Skeletal muscle cell (primary cell): ENCODE measurements around the gene TENT4B.

Experiments
- DNase-seq: peaks from one replicate; pipeline ENCODE4 v3.0.0-alpha.2; 2010; ENCODE audit warnings: low read depth
- H3K4me3 ChIP-seq: 2 replicates; pipeline ENCODE4 v1.5.1; 2011; ENCODE audit warnings: low read depth, mild to moderate bottlenecking, control low read depth, low read length, moderate library complexity

The TENT4B gene

GRCh38 chr16:50265716-50266336, 112.7 kb downstream of the TENT4B start:
- H3K4me3 ChIP-seq, result no peak overlapping the region
- no peak for DNase-seq

- peak within 1 kb of the TSS; percentile 50 for H3K4me3 ChIP-seq
- peak; percentile 66 for DNase-seq
These were observed 113.4 kb downstream of the TENT4B start, which contains the start of gene ADCY7 for GRCh38 chr16:50266337-50267091. ADCY7 (plus strand) TSS chr16:50266551; CDS start chr16:50288180, 21,629 bp downstream.

- H3K4me3 ChIP-seq, result peak overlapping the region; percentile 50
- no peak for DNase-seq
These were observed 114.1 kb downstream of the TENT4B start for GRCh38 chr16:50267151-50267631.

GRCh38 chr16:50267651-50268050, 114.5 kb downstream of the TENT4B start:
- no peak for DNase-seq
- no peak overlapping the region for H3K4me3 ChIP-seq

- no peak for DNase-seq
These were observed 115.2 kb downstream of the TENT4B start for GRCh38 chr16:50268352-50268751.

GRCh38 chr16:50269061-50269705, 116.1 kb downstream of the TENT4B start:
- no peak for DNase-seq
- no peak overlapping the region for H3K4me3 ChIP-seq

More at GRCh38 chr16:50268352-50268751, 115.2 kb downstream of the TENT4B start:
- no peak overlapping the region for H3K4me3 ChIP-seq

GRCh38 chr16:50269769-50270509, 116.8 kb downstream of the TENT4B start:
- no peak overlapping the region for H3K4me3 ChIP-seq
- DNase-seq, result no peak

GRCh38 chr16:50270510-50271147, 117.5 kb downstream of the TENT4B start:
- no peak for DNase-seq
- H3K4me3 ChIP-seq, result no peak overlapping the region

GRCh38 chr16:50271148-50272041, 118.3 kb downstream of the TENT4B start:
- no peak for DNase-seq
- H3K4me3 ChIP-seq, result no peak overlapping the region

GRCh38 chr16:50272111-50272571, 119.0 kb downstream of the TENT4B start:
- H3K4me3 ChIP-seq, result no peak overlapping the region
- DNase-seq, result no peak

- DNase-seq, result no peak
- no peak overlapping the region for H3K4me3 ChIP-seq
These were observed 119.7 kb downstream of the TENT4B start for GRCh38 chr16:50272687-50273381.

- no peak overlapping the region for H3K4me3 ChIP-seq
- no peak for DNase-seq
These were observed 120.2 kb downstream of the TENT4B start for GRCh38 chr16:50273382-50273690.

GRCh38 chr16:50273888-50274325, 120.8 kb downstream of the TENT4B start:
- no peak for DNase-seq
- H3K4me3 ChIP-seq, result no peak overlapping the region

- H3K4me3 ChIP-seq, result no peak overlapping the region
- DNase-seq, result no peak
These were observed 121.4 kb downstream of the TENT4B start for GRCh38 chr16:50274326-50275097.

GRCh38 chr16:50275098-50275415, 122.0 kb downstream of the TENT4B start:
- DNase-seq, result no peak
- H3K4me3 ChIP-seq, result no peak overlapping the region

- H3K4me3 ChIP-seq, result no peak overlapping the region
- DNase-seq, result no peak
These were observed 122.6 kb downstream of the TENT4B start for GRCh38 chr16:50275428-50276325.
